PC-3 (cell line): ENCODE results near the gene UBAP1L. TPM values are rescaled to one million over a fixed set of nuclear protein-coding genes. Genes with fewer than 3 reads are reported as not detected.
"Not testable (repeated sequence)": the region's sequence is repeated elsewhere in the genome, so short reads cannot be mapped to it uniquely, and the experiment has no call there.

ENCODE experiments used
- ATAC-seq: fragments of 200-7000 bp; cut with Tn5 transposase; 2 replicates; pipeline ENCODE4 v1.9.1; 2020; ENCODE audit warnings: mild to moderate bottlenecking, moderate library complexity
- BruUV-seq: library from RNA; stranded (reverse); fragments of 400-500 nt; replicated peaks from 2 replicates; lab custom pipeline; 2021; lab: Mats Ljungman, UMichigan
- CTCF ChIA-PET: fragments of 300-600 bp; sonication (Branson Sonifier 250); formaldehyde crosslinking; loops from one replicate; lab custom pipeline; 2022; ENCODE audit warnings: antibody characterized with exemption; lab: Charles Lee
- POLR2A ChIA-PET: fragments of 300-600 bp; sonication (Branson Sonifier 250); formaldehyde crosslinking; loops from one replicate; lab custom pipeline; 2022; ENCODE audit warnings: antibody characterized with exemption; ENCODE audit not compliant: unreplicated experiment; lab: Charles Lee
- DNase-seq: peaks from one replicate; pipeline ENCODE4 v3.0.0-alpha.2; 2015
- H2AFZ ChIP-seq: fragments of 300-600 bp; sonication (generic); 2 replicates; pipeline ENCODE4 v1.6.0; 2016; ENCODE audit warnings: antibody characterized with exemption, low read length
- H3F3A ChIP-seq: fragments of 300-600 bp; sonication (generic); one replicate; pipeline ENCODE4 v1.6.0; 2017; ENCODE audit warnings: antibody characterized with exemption, low read length, control low read depth, mild to moderate bottlenecking; ENCODE audit not compliant: unreplicated experiment
- H3K27ac ChIP-seq: fragments of 300-600 bp; sonication (generic); 2 replicates; pipeline ENCODE4 v1.5.1; 2016; ENCODE audit warnings: mild to moderate bottlenecking, low read length
- H3K27me3 ChIP-seq: fragments of 300-600 bp; sonication (generic); 2 replicates; pipeline ENCODE4 v1.6.1; 2016; ENCODE audit warnings: low read length, mixed read lengths
- H3K36me3 ChIP-seq: fragments of 300-600 bp; sonication (generic); 2 replicates; pipeline ENCODE4 v1.6.1; 2016; ENCODE audit warnings: low read depth, mixed run types, low read length, mixed read lengths
- H3K4me1 ChIP-seq: fragments of 300-600 bp; sonication (generic); 2 replicates; pipeline ENCODE4 v1.5.1; 2016; ENCODE audit warnings: low read length; ENCODE audit not compliant: insufficient read depth
- H3K4me2 ChIP-seq: fragments of 300-600 bp; sonication (generic); 2 replicates; pipeline ENCODE4 v1.6.0; 2016; ENCODE audit warnings: low read length
- H3K4me3 ChIP-seq: fragments of 300-600 bp; sonication (generic); 2 replicates; pipeline ENCODE4 v1.5.1; 2016; ENCODE audit warnings: mild to moderate bottlenecking, low read length, mixed read lengths
- H3K79me2 ChIP-seq: fragments of 300-600 bp; sonication (generic); 2 replicates; pipeline ENCODE4 v1.6.1; 2017; ENCODE audit warnings: low read length, mixed read lengths
- H3K9ac ChIP-seq: fragments of 300-600 bp; sonication (generic); 2 replicates; pipeline ENCODE4 v1.6.0; 2016; ENCODE audit warnings: mild to moderate bottlenecking, low read length
- H3K9me2 ChIP-seq: fragments of 300-600 bp; sonication (generic); replicated peaks from 2 replicates; pipeline ENCODE4 v1.6.1; 2016; ENCODE audit warnings: mixed run types, low read length, mixed read lengths
- H3K9me3 ChIP-seq: fragments of 300-600 bp; sonication (generic); 2 replicates; pipeline ENCODE4 v1.6.1; 2016; ENCODE audit warnings: low read length, mixed read lengths
- H4K20me1 ChIP-seq: fragments of 300-600 bp; sonication (generic); 2 replicates; pipeline ENCODE4 v1.6.1; 2016; ENCODE audit warnings: low read length, mixed read lengths
- CTCF ChIP-seq: fragments of 300-600 bp; sonication (generic); conservative IDR thresholded peaks from 2 replicates; pipeline ENCODE4 v1.5.1; 2017; ENCODE audit warnings: antibody characterized with exemption, low read depth, mild to moderate bottlenecking, low read length
- EZH2 ChIP-seq: fragments of 300-600 bp; sonication (generic); IDR thresholded peaks from one replicate; pipeline ENCODE4 v1.6.1; 2017; ENCODE audit warnings: antibody characterized with exemption, mild to moderate bottlenecking, low read length; ENCODE audit not compliant: unreplicated experiment
- EZH2phosphoT487 ChIP-seq: fragments of 300-600 bp; sonication (generic); IDR thresholded peaks from 2 replicates; pipeline ENCODE4 v1.6.1; 2018; ENCODE audit warnings: mild to moderate bottlenecking, antibody characterized with exemption, low read length, borderline replicate concordance
- intact Hi-C: fragments of 100-400 bp; cut with micrococcal nuclease; formaldehyde crosslinking; loops from 2 replicates; pipeline ENCODE4 v1.9.0; 2023
- total RNA-seq: library from RNA; depleted of rRNA; stranded (reverse); fragments of >200 nt; gene quantifications from 2 replicates; pipeline ENCODE4 v1.2.3, GENCODE V29; 2014; rRNA removed

The UBAP1L gene
- total RNA-seq, 1 experiment from 2014 or later = 3.4 TPM

GRCh38 chr15:65044724-65045481 is 70.1 kb downstream of the UBAP1L start, which contains the start of gene SLC51B:
Gene SLC51B, plus strand, starts transcription at chr15:65045387. Its CDS starts 4,618 bp downstream, at chr15:65050005.
- Histone ChIP-seq H3K79me2 (no peaks in the 10 kb centered on the region), H3K27ac (no peak within 1 kb of the TSS), H3K4me3 (no peak within 1 kb of the TSS), H3K9ac (no peak within 1 kb of the TSS), H3K4me1 (peaks cover 19% of the 10 kb centered on the region; the same call in 1 of the 2 replicates), H3K9me3 (no peaks in the 10 kb centered on the region), H3K9me2 (no peaks in the 10 kb centered on the region), H3K27me3 (no peaks in the 10 kb centered on the region), H3K4me2 (no peak within 1 kb of the TSS), H3K36me3 (no peaks in the 10 kb centered on the region), H2AFZ (no peak within 1 kb of the TSS), H4K20me1 (no peaks in the 10 kb centered on the region), H3F3A (no peaks in the 10 kb centered on the region)
- DNase-seq (no peak), ATAC-seq (no peak)
- intact Hi-C loops = no loop called here
- ChIA-PET POLR2A (no interaction called here), CTCF (no interaction called here)
- no peak for TF ChIP-seq EZH2
- no peak for TF ChIP-seq CTCF
- no peak for TF ChIP-seq EZH2phosphoT487
- no TSS peak for BruUV-seq

GRCh38 chr15:65044218-65044617 is 70.8 kb downstream of the UBAP1L start:
- H3K27me3 ChIP-seq, H3K9me2 ChIP-seq, H2AFZ ChIP-seq, H3F3A ChIP-seq, H3K36me3 ChIP-seq, H3K27ac ChIP-seq, BruUV-seq, CTCF ChIA-PET, H3K4me2 ChIP-seq, H3K9ac ChIP-seq, H3K4me3 ChIP-seq, H4K20me1 ChIP-seq, H3K9me3 ChIP-seq, H3K79me2 ChIP-seq, intact Hi-C loops, POLR2A ChIA-PET: not testable (repeated sequence)
- H3K4me1 ChIP-seq = peaks cover 14% of the 10 kb centered on the region; the same call in 1 of the 2 replicates
- peak; percentile 74 for ATAC-seq
- peak; percentile 54 for DNase-seq

- CTCF ChIA-PET = interaction anchor here (0.6 to 1.2 kb wide), 2 partner anchors 9 to 145 kb away, joined by 4 to 8 read pairs; no protein-coding TSS in a partner anchor
- no peak overlapping the region for H2AFZ ChIP-seq
- no TSS peak for BruUV-seq
These were observed 72.1 kb downstream of the UBAP1L start for GRCh38 chr15:65042776-65043327.

More at GRCh38 chr15:65042776-65043327, 72.1 kb downstream of the UBAP1L start:
- Histone ChIP-seq H4K20me1 (no peaks in the 10 kb centered on the region), H3K27me3 (no peaks in the 10 kb centered on the region), H3K9me2 (no peaks in the 10 kb centered on the region), H3F3A (no peaks in the 10 kb centered on the region), H3K9ac (no peak overlapping the region), H3K9me3 (no peaks in the 10 kb centered on the region), H3K4me2 (peak overlapping the region; percentile 5; the same call in 1 of the 2 replicates), H3K27ac (no peak overlapping the region; the same call in 1 of the 2 replicates), H3K4me3 (no peak overlapping the region), H3K4me1 (peaks cover 14% of the 10 kb centered on the region; the same call in 1 of the 2 replicates), H3K79me2 (no peaks in the 10 kb centered on the region), H3K36me3 (no peaks in the 10 kb centered on the region)
- no peak for TF ChIP-seq EZH2phosphoT487
- TF ChIP-seq CTCF = no peak
- no peak for TF ChIP-seq EZH2
- DNase-seq (peak; percentile 28), ATAC-seq (peak; percentile 59)
- POLR2A ChIA-PET = no interaction called here
- intact Hi-C loops = no loop called here

Other genes starting within 250 kb of the UBAP1L start
- 5.8 and 8.9 TPM in 2 replicates for gene ANKDD1A, start 203.3 kb downstream of the UBAP1L start, total RNA-seq
- 53.0 and 53.8 TPM in 2 replicates for gene SPG21, start 125.3 kb downstream of the UBAP1L start, total RNA-seq
- 15.5 and 31.3 TPM in 2 replicates for gene MTFMT, start 85.6 kb downstream of the UBAP1L start, total RNA-seq
- gene SLC51B, start 69.8 kb downstream of the UBAP1L start, total RNA-seq = not detected in 2 replicates
- not detected in 2 replicates for gene RASL12, start 47.2 kb downstream of the UBAP1L start, total RNA-seq
- not detected in 2 replicates for gene KBTBD13, start 38.5 kb downstream of the UBAP1L start, total RNA-seq
- gene PDCD7, start 18.6 kb upstream of the UBAP1L start, total RNA-seq = 9.5 and 13.7 TPM in 2 replicates
- gene CLPX, start 70.1 kb upstream of the UBAP1L start, total RNA-seq = 19.3 and 22.5 TPM in 2 replicates
- gene CILP, start 96.3 kb upstream of the UBAP1L start, total RNA-seq = not detected in 2 replicates
- 6.4 and 11.0 TPM in 2 replicates for gene PARP16, start 171.7 kb upstream of the UBAP1L start, total RNA-seq
- not detected in 2 replicates for gene RNU5A-1, start 180.9 kb upstream of the UBAP1L start, total RNA-seq
- gene RNU5B-1, start 189.5 kb upstream of the UBAP1L start, total RNA-seq = not detected in 2 replicates